GM18508 (cell line): Measurements from ENCODE around the gene EVX1.

Source experiments
- ATAC-seq: cut with Tn5 transposase; IDR thresholded peaks from one replicate; pipeline ENCODE4 v1.9.1; 2021; ENCODE audit warnings: moderate number of reproducible peaks; ENCODE audit not compliant: insufficient read depth, unreplicated experiment

The EVX1 gene

DNA sequence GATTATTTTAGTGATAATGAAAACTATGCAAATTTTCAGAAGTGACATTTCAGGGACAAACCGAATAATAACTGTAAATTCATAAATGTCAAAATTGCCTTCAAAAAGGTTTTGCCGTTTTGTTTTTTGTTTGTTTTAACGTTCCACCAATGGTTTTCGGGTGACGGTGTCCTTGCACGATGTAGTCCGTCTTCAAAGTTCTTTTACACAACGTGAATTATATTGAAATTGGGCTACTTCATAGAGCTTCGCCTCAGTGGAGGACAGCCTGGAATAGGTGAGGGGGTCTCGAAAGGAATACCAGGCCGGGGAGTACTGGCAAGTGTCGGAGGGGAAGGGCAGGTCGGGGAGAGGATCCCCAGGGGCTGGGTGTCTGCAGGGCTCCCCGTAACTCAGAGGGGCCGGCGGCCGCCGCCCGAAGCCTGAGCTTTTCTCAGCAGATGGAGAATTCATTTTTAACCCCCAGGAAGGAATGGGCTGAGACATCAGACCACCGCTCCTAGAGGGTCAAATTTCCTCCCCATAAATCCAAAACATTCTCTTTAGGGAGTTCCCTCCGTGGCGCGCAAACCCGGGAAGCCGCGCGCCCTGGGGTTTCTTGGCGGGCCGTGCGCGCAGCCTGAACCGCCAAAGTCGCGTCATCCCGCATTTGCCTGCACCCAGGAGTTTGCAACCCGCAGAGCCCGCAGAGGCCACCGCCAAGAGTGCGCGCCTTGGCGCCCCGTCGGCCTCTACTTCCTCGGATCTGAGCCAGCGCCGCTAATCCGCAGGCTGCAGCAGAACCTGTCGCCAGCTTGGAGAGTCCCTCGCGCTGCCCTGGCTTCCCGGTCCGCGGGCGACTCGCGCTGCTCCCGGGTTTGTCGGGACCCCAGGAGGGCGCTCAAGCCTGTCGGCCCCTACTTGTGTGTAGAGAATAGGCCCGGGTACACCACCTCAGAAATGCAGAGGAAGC, 17.3 kb upstream of the EVX1 start:
- no peak for ATAC-seq

- no peak for ATAC-seq
Observed at GRCh38 chr7:27229448-27229847, 13.2 kb upstream of the EVX1 start.

DNA sequence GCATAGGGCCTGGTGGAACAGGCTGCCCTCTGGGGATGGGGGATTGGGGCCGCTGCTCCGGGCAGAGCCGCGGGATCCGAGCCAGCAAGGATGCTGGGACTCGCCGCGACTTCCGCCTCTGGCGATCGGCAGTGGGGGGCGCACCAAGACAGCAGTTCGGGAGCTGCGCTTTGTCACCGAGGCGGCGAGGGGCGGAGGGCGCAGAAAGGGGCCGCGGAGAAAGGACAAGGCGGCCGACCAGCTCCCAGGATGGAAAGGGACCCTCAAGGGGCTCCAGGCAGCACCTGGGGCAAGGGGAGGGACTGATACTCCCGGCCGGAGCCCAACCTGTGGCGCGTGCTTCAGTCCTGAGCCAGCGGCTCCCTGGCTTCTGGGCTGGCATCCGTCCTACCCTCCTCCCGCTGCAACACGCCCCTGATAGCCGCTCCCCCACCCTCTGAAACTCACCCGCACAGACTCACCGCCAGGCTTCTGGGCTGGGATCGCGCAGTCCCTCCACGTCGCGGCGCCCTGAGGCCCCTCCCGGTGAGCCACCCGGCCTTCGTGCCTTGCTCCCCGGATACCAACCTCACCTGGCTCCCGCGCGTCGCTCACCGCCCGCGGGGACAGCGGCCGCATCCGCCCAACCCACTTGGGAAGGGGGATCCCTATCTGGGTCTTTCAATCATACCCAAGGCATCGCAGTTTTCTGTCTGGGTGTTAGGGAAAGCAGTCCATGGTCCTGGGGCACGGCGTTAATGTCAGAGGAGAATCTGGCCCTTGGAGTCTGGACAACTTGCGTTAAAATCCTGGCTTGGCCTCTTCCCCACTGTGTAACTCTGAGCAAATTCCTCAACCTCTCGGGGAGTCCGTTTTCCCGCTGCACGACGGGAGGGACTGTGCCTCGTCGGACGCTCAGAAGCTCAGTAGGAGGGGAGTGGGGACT, 7.0 kb upstream of the EVX1 start:
- no peak for ATAC-seq

- no peak for ATAC-seq
Observed at GRCh38 chr7:27237735-27238334, 4.8 kb upstream of the EVX1 start.

- ATAC-seq = no peak
Observed at GRCh38 chr7:27238979-27239386, 3.6 kb upstream of the EVX1 start.

GRCh38 chr7:27239387-27240014, 3.1 kb upstream of the EVX1 start:
- ATAC-seq = no peak

GRCh38 chr7:27240015-27240731, 2.4 kb upstream of the EVX1 start:
- ATAC-seq = no peak

DNA sequence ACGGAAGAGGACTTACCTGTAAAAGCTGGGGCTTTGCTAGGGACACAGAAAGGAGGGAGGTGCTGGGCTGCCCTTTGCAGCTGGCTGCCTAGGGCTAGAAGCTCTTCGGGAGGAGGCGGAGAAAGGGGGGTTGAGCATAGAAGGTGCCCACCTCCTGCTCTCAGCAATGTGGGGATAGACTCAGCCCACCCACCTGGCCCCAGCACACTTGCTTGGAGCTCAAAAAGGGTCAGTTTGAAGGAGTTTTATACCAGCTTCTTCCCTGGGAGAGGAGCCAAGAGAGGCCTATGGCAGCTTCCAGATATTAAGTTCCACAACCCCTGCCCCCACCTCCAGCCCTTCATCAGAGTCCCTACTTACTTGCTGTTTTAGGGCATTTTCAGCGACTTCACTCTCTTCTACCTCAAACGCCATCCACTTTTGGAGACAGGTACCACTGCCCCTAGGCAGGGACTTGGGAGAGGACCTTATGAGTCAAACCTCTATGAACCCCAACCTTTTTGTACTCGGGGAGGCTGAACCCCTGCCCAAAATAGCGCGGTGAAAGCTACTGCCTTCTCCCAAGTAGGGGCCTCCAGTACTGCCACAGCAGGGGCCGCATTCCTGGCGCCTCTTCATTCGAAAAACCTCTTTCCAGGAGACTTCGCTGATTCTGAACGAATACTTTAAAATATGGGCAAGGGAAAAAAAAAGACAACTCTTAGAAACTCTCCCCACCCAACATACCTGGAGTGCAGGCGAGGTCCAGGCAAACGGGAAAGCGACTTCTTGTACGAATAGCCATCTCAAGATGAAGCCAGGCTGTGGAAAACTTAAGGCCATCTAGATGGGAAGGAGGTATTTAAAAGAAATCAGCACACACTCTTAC, 1.2 kb upstream of the EVX1 start:
- ATAC-seq = no peak

DNA sequence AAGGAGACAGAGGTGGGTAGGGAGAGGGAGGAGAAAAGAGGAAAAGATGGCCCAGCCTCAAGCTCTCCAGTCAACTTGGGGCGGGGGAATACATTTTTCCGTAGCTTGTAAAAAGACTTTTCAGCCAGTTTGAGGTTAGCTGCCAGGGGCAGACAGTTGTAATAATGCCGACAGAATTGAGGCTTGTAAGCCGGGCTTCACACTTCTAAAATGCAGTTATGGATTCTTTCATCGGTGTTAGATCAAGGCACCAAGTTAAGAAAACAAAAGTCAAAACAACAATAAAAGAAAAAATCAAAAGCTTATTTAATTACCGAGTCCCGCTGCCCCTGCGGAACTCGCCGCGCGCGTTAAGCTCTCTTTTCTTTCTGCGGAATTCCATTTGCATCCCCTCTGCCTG, 448 bp upstream of the EVX1 start:
- ATAC-seq = no peak

DNA sequence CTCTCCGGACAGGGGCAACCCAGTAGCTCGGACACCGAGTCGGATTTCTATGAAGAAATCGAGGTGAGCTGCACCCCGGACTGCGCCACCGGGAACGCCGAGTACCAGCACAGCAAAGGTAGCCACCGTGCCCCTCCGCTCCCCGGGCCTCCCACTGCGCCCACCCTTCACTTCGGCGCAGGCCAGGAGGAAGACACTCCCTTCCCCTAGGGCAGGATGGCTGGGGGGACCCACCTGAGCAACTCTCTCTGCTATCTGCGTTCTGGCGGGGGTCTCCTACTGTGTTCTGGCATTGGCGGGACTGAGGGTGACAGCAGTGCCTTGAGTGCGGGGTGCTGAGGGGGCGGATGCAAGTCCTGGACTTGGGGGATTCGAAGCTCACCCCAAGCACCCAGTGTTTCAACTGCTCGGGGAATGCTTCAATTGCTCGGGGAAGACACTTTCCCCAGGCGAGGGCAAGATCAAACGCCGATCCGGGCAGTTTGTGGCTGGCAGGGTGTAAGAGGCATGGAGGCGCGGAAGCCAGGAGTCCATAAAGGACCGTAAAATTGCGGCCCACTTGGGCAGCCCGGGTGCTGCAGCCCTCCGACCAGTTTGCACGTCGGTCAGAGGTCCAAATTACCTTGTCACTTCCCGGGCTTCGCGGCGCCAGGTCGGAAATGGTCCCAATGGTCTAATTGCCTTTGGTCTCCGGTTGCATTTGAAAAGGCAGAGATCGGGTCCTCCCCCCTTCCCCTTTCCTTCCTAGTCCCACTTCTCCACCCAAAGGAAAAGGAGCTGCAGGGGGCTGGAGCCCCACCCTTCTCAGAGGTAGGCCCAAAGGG, 950 bp downstream of the EVX1 start:
- no peak for ATAC-seq

GRCh38 chr7:27244488-27245123, 2.0 kb downstream of the EVX1 start:
- ATAC-seq = no peak

- ATAC-seq = no peak
Observed at GRCh38 chr7:27245124-27245797, 2.7 kb downstream of the EVX1 start.

GRCh38 chr7:27245798-27246691, 3.4 kb downstream of the EVX1 start:
- no peak for ATAC-seq

DNA sequence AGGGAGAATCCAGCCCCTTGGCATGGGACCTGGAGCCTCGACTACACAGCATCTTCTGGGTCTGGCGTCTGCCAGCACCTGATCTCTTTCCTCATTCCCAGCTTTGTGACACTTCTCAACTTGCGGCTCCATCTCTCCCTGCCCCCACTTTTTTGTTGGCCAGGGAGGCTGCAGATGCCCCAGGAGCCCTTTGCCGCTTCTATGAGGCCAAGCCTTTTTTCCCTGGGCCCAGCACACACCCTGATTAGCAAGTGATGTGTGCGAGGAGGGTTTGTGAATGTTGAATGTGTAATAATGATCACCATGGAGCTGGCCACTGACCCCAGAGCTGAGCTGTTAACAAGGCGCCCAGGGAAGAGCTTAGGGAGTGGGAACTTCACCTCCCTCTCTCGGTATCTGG, 4.4 kb downstream of the EVX1 start:
- ATAC-seq = no peak

- no peak for ATAC-seq
Observed at GRCh38 chr7:27247452-27248426, 5.1 kb downstream of the EVX1 start.
